Smooth muscle cell (in vitro differentiated cells): ENCODE results near the gene PARN. TPM values are rescaled to one million over a fixed set of nuclear protein-coding genes. Genes with fewer than 3 reads are reported as not detected.

ENCODE experiments used
- DNase-seq: peaks from one replicate; lab custom pipeline; 2025; ENCODE audit not compliant: unreplicated experiment; lab: John Stamatoyannopoulos, UW
- H2AFZ ChIP-seq: fragments of 200-600 bp; sonication (generic); 2 replicates; pipeline ENCODE4 v1.6.0; 2016; ENCODE audit warnings: antibody characterized with exemption, low read depth, mild to moderate bottlenecking
- H3F3A ChIP-seq: fragments of 200-600 bp; sonication (generic); 2 replicates; pipeline ENCODE4 v1.6.0; 2017; ENCODE audit warnings: antibody characterized with exemption, low read depth
- H3K27ac ChIP-seq: fragments of 200-600 bp; sonication (generic); 2 replicates; pipeline ENCODE4 v1.5.1; 2016; ENCODE audit warnings: low read depth, mild to moderate bottlenecking
- H3K27me3 ChIP-seq: fragments of 200-600 bp; sonication (generic); 2 replicates; pipeline ENCODE4 v1.6.1; 2016; ENCODE audit warnings: low read depth, mild to moderate bottlenecking
- H3K36me3 ChIP-seq: fragments of 200-600 bp; sonication (generic); 2 replicates; pipeline ENCODE4 v1.5.1; 2016; ENCODE audit warnings: low read depth
- H3K4me1 ChIP-seq: fragments of 200-600 bp; sonication (generic); 2 replicates; pipeline ENCODE4 v1.5.1; 2016; ENCODE audit warnings: low read depth
- H3K4me2 ChIP-seq: fragments of 200-600 bp; sonication (generic); 2 replicates; pipeline ENCODE4 v1.6.0; 2016; ENCODE audit warnings: mild to moderate bottlenecking
- H3K4me3 ChIP-seq: fragments of 200-600 bp; sonication (generic); 2 replicates; pipeline ENCODE4 v1.5.1; 2016; ENCODE audit warnings: mild to moderate bottlenecking
- H3K79me2 ChIP-seq: fragments of 200-600 bp; sonication (generic); 2 replicates; pipeline ENCODE4 v1.6.0; 2016; ENCODE audit warnings: low read depth, mild to moderate bottlenecking
- H3K9ac ChIP-seq: fragments of 200-600 bp; sonication (generic); 2 replicates; pipeline ENCODE4 v1.6.0; 2016; ENCODE audit warnings: low read depth
- H3K9me3 ChIP-seq: fragments of 200-600 bp; sonication (generic); replicated peaks from 2 replicates; pipeline ENCODE4 v1.5.1; 2016; ENCODE audit warnings: low read depth
- H4K20me1 ChIP-seq: fragments of 200-600 bp; sonication (generic); 2 replicates; pipeline ENCODE4 v1.6.0; 2016; ENCODE audit warnings: low read depth
- CTCF ChIP-seq: fragments of 200-600 bp; sonication (generic); IDR thresholded peaks from 2 replicates; pipeline ENCODE4 v1.5.1; 2017; ENCODE audit warnings: borderline replicate concordance, mild to moderate bottlenecking, antibody characterized with exemption; ENCODE audit not compliant: insufficient read depth, poor library complexity, severe bottlenecking
- WGBS: methylation state at CpG from one replicate; pipeline ENCODE4 v1.1.7; 2016; ENCODE audit warnings: low lambda C conversion rate; 5-methylcytosine and 5-hydroxymethylcytosine counted together
- polyA plus RNA-seq: library from polyadenylated mRNA; unstranded; fragments of >200 nt; fragmentation: Nextera tagmentation; extraction: Ambion mirVana; gene quantifications from 2 replicates; pipeline ENCODE4 v1.2.1, GENCODE V29; 2016
- total RNA-seq: library from RNA; depleted of rRNA; stranded (reverse); fragments of >200 nt; gene quantifications from 2 replicates; pipeline ENCODE4 v1.2.3, GENCODE V29; 2014

The PARN gene
- total and polyA plus RNA-seq, 2 experiments from 2014 or later, result 22.2 to 24.6 TPM

- Histone ChIP-seq H4K20me1 (peaks cover 20% of the 10 kb centered on the region), H3K4me3 (no peak overlapping the region), H3K9ac (no peak overlapping the region), H3K79me2 (no peaks in the 10 kb centered on the region), H3K27ac (no peak overlapping the region), H3K4me1 (peaks cover 6% of the 10 kb centered on the region), H3K9me3 (no peaks in the 10 kb centered on the region), H3K27me3 (no peaks in the 10 kb centered on the region), H3F3A (peaks cover 6% of the 10 kb centered on the region), H3K36me3 (no peaks in the 10 kb centered on the region), H3K4me2 (no peak overlapping the region), H2AFZ (no peak overlapping the region)
- no peak for TF ChIP-seq CTCF
- 97% methylated on average over 7 of the region's 7 CpGs for WGBS
- DNase-seq, result no peak
These were observed 69.5 kb downstream of the PARN start for GRCh38 chr16:14560523-14560922.

GRCh38 chr16:14559809-14560241, 70.2 kb downstream of the PARN start:
- Histone ChIP-seq H3K79me2 (no peaks in the 10 kb centered on the region), H3K36me3 (no peaks in the 10 kb centered on the region), H3K9ac (no peak overlapping the region), H3K4me2 (no peak overlapping the region), H3K27ac (no peak overlapping the region), H3K4me1 (peaks cover 6% of the 10 kb centered on the region), H3F3A (peaks cover 6% of the 10 kb centered on the region), H2AFZ (no peak overlapping the region), H4K20me1 (peaks cover 20% of the 10 kb centered on the region), H3K9me3 (no peaks in the 10 kb centered on the region), H3K4me3 (no peak overlapping the region), H3K27me3 (no peaks in the 10 kb centered on the region)
- 94% methylated on average over 8 of the region's 8 CpGs for WGBS
- TF ChIP-seq CTCF, result no peak
- DNase-seq, result no peak

GRCh38 chr16:14553447-14553846, 76.6 kb downstream of the PARN start:
- Histone ChIP-seq H3K9ac (no peak overlapping the region), H3K79me2 (no peaks in the 10 kb centered on the region), H3K4me2 (no peak overlapping the region), H2AFZ (no peak overlapping the region), H4K20me1 (no peaks in the 10 kb centered on the region), H3K4me3 (no peak overlapping the region), H3F3A (no peaks in the 10 kb centered on the region), H3K27ac (no peak overlapping the region), H3K4me1 (no peaks in the 10 kb centered on the region), H3K9me3 (no peaks in the 10 kb centered on the region), H3K27me3 (no peaks in the 10 kb centered on the region), H3K36me3 (peaks cover 6% of the 10 kb centered on the region)
- no peak for TF ChIP-seq CTCF
- DNase-seq, result no peak
- 83% methylated on average over 4 of the region's 4 CpGs for WGBS

GRCh38 chr16:14549789-14550153, 80.3 kb downstream of the PARN start:
- Histone ChIP-seq H3K79me2 (no peaks in the 10 kb centered on the region), H3K36me3 (peaks cover 6% of the 10 kb centered on the region), H3K9me3 (no peaks in the 10 kb centered on the region), H3K27me3 (no peaks in the 10 kb centered on the region), H3K4me2 (no peak overlapping the region), H4K20me1 (peaks cover 5% of the 10 kb centered on the region), H3F3A (no peaks in the 10 kb centered on the region), H2AFZ (no peak overlapping the region), H3K4me1 (no peaks in the 10 kb centered on the region), H3K9ac (no peak overlapping the region), H3K27ac (no peak overlapping the region), H3K4me3 (no peak overlapping the region)
- no peak for TF ChIP-seq CTCF
- WGBS, result 78% methylated on average over 5 of the region's 5 CpGs
- DNase-seq, result no peak
